ENCODE measurements around the gene MT2A. TPM values are rescaled to one million over a fixed set of nuclear protein-coding genes. Genes with fewer than 3 reads are reported as not detected.

MT2A gene
- total RNA-seq, 1 experiment from 2014 or later: 673 TPM

DNA sequence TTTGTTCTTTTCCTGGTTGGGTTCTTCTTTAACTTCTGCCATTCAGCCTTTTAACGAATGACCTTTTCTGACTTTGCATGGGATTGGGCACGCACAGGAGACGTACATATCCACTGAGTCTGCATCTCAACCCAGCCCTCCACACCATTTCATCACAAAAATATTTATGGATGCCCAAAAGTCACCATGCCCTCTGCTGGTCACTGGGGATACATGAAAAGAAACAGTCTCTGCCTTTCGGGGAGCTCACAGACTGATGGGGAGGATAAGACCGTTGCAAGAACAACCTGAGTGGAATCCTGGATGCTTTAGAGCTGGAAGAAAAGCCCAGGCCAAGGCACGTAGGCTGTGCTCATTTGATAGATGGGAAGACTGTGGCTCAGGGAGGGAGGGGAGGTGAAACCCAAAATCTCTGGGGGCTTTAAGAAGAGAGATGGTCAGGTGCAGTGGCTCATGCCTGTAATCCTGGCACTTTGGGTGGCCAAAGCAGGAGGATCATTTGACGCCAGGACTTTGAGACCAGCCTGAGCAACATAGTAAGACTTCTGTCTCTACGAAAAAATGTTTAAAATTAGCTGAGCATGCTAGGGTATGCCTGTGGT, 7.9 kb upstream of the MT2A start:
- intact Hi-C loops (cut with micrococcal nuclease; ENCODE audit: unreplicated experiment) (loop anchor here (2.0 kb wide), 1 partner anchor 86 kb away; no protein-coding TSS in a partner anchor), in situ Hi-C loops (cut with HindIII; ENCODE audit: low pct_unique_long_range_greater_than_20kb, low sequenced_read_pairs) (no loop called here)
- POLR2A ChIA-PET: no interaction called here
- H3K4me3 ChIP-seq (ENCODE audit: low read depth in 2 of 2, low read length in 2 of 2): no peak overlapping the region; a peak in 1 of 4 replicates
- peaks cover 8% of the 10 kb centered on the region for H3K4me1 ChIP-seq (ENCODE audit: control insufficient read depth, insufficient read depth, low read length)
- CTCF ChIA-PET: interaction anchor here (0.6 to 1.1 kb wide), 5 partner anchors 14 to 114 kb away, joined by 3 to 12 read pairs (median 6); no protein-coding TSS in a partner anchor
- peak; percentile 82 for ATAC-seq
- no TSS peak for BruUV-seq (replicated peaks)
- H3K9me3 ChIP-seq (ENCODE audit: control insufficient read depth, insufficient read depth, low read depth, low read length): no peaks in the 10 kb centered on the region
- H3K27ac ChIP-seq (ENCODE audit: low read length): no peak overlapping the region
- no peaks in the 10 kb centered on the region for H3K36me3 ChIP-seq (ENCODE audit: control insufficient read depth, insufficient read depth, low read length)
- TF ChIP-seq, protein P1, sequence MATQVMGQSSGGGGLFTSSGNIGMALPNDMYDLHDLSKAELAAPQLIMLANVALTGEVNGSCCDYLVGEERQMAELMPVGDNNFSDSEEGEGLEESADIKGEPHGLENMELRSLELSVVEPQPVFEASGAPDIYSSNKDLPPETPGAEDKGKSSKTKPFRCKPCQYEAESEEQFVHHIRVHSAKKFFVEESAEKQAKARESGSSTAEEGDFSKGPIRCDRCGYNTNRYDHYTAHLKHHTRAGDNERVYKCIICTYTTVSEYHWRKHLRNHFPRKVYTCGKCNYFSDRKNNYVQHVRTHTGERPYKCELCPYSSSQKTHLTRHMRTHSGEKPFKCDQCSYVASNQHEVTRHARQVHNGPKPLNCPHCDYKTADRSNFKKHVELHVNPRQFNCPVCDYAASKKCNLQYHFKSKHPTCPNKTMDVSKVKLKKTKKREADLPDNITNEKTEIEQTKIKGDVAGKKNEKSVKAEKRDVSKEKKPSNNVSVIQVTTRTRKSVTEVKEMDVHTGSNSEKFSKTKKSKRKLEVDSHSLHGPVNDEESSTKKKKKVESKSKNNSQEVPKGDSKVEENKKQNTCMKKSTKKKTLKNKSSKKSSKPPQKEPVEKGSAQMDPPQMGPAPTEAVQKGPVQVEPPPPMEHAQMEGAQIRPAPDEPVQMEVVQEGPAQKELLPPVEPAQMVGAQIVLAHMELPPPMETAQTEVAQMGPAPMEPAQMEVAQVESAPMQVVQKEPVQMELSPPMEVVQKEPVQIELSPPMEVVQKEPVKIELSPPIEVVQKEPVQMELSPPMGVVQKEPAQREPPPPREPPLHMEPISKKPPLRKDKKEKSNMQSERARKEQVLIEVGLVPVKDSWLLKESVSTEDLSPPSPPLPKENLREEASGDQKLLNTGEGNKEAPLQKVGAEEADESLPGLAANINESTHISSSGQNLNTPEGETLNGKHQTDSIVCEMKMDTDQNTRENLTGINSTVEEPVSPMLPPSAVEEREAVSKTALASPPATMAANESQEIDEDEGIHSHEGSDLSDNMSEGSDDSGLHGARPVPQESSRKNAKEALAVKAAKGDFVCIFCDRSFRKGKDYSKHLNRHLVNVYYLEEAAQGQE (IDR thresholded peaks at IDR 0.05; ENCODE audit: insufficient read depth in 1 of 2, low read depth in 2 of 2, low read length in 1 of 2): no peak
- TF ChIP-seq, protein P2, sequence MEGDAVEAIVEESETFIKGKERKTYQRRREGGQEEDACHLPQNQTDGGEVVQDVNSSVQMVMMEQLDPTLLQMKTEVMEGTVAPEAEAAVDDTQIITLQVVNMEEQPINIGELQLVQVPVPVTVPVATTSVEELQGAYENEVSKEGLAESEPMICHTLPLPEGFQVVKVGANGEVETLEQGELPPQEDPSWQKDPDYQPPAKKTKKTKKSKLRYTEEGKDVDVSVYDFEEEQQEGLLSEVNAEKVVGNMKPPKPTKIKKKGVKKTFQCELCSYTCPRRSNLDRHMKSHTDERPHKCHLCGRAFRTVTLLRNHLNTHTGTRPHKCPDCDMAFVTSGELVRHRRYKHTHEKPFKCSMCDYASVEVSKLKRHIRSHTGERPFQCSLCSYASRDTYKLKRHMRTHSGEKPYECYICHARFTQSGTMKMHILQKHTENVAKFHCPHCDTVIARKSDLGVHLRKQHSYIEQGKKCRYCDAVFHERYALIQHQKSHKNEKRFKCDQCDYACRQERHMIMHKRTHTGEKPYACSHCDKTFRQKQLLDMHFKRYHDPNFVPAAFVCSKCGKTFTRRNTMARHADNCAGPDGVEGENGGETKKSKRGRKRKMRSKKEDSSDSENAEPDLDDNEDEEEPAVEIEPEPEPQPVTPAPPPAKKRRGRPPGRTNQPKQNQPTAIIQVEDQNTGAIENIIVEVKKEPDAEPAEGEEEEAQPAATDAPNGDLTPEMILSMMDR (IDR thresholded peaks at IDR 0.05): peak; percentile 79
- H3K27me3 ChIP-seq (ENCODE audit: control insufficient read depth, insufficient read depth, low read length): no peaks in the 10 kb centered on the region
- no peak for DNase-seq (ENCODE audit: low read depth, low spot score)

DNA sequence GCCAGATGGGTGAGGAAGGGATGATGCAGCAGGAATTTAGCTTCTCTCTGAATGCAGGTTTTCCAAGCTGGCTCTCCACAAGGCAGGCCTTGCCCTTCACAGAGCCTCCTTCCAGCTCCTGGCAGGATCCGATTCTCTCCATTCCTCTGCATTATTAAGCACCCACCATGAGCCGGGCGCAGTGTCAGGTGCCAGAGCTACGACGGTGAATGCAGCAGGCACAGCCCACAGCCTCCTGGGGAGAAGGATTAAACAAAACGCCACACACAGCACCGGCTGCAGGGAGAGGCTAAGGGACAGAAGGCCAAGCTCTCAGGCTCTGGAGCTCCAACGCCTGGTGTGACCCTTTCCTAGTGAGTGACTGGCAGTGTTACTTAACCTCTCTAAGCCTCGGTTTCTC, 7.1 kb upstream of the MT2A start:
- in situ Hi-C loops (cut with HindIII; ENCODE audit: low pct_unique_long_range_greater_than_20kb, low sequenced_read_pairs): no loop called here
- intact Hi-C loops (cut with micrococcal nuclease; ENCODE audit: unreplicated experiment): loop anchor here (2.0 kb wide), 1 partner anchor 87 kb away; no protein-coding TSS in a partner anchor
- POLR2A ChIA-PET: interaction anchor here (0.6 kb wide), 1 partner anchor 72 kb away, joined by 3 read pairs; no protein-coding TSS in a partner anchor
- ATAC-seq (peak; percentile 36; the same call in 1 of the 2 replicates), DNase-seq (ENCODE audit: low read depth, low spot score) (no peak)
- H3K36me3 ChIP-seq (ENCODE audit: control insufficient read depth, insufficient read depth, low read length): no peaks in the 10 kb centered on the region
- peaks cover 16% of the 10 kb centered on the region for H3K4me1 ChIP-seq (ENCODE audit: control insufficient read depth, insufficient read depth, low read length)
- no peaks in the 10 kb centered on the region for H3K27me3 ChIP-seq (ENCODE audit: control insufficient read depth, insufficient read depth, low read length)
- no peak overlapping the region for H3K27ac ChIP-seq (ENCODE audit: low read length)
- H3K4me3 ChIP-seq (ENCODE audit: low read depth in 2 of 2, low read length in 2 of 2): no peak overlapping the region
- no peak for TF ChIP-seq TCF7L2 (IDR thresholded peaks at IDR 0.05; ENCODE audit: low read depth, low read length)
- TF ChIP-seq, protein P2 (IDR thresholded peaks at IDR 0.05): no peak
- TF ChIP-seq, protein P1 (IDR thresholded peaks at IDR 0.05; ENCODE audit: insufficient read depth in 1 of 2, low read depth in 2 of 2, low read length in 1 of 2): no peak
- no peak for TF ChIP-seq SIN3A (IDR thresholded peaks at IDR 0.05; ENCODE audit: borderline replicate concordance, insufficient read depth, low read depth, low read length)
- no peak for TF ChIP-seq POLR2AphosphoS5 (IDR thresholded peaks at IDR 0.05; ENCODE audit: low read depth, low read length)
- CTCF ChIA-PET: interaction anchor here (0.6 to 1.1 kb wide), 4 partner anchors 24 to 87 kb away, joined by 3 to 8 read pairs (median 6); partner anchors contain the start of gene MT1E
- BruUV-seq (replicated peaks): no TSS peak
- no peaks in the 10 kb centered on the region for H3K9me3 ChIP-seq (ENCODE audit: control insufficient read depth, insufficient read depth, low read depth, low read length)
